ENCODE measurements around the gene ARHGAP5.

Gene ARHGAP5

GRCh38 chr14:32087907-32088306 is 10.8 kb downstream of the ARHGAP5 start:
- ATAC-seq, result no peak
- TF ChIP-seq ZNF8 (CRISPR knock-in tag; IDR thresholded peaks at IDR 0.05), result no peak
- TF ChIP-seq CSDC2 (CRISPR knock-in tag; IDR thresholded peaks at IDR 0.05), result no peak
- no peak for TF ChIP-seq ESRRG (CRISPR knock-in tag; IDR thresholded peaks at IDR 0.05)
- TF ChIP-seq ZNF70 (CRISPR knock-in tag; IDR thresholded peaks at IDR 0.05), result no peak
- no peak for TF ChIP-seq RARB (CRISPR knock-in tag; IDR thresholded peaks at IDR 0.05)
- no peak for TF ChIP-seq GLIS3 (CRISPR knock-in tag; IDR thresholded peaks at IDR 0.05)
- TF ChIP-seq ISL1 (CRISPR knock-in tag; IDR thresholded peaks at IDR 0.05), result no peak
- TF ChIP-seq POU6F1 (CRISPR knock-in tag; IDR thresholded peaks at IDR 0.05; ENCODE audit: borderline replicate concordance, low read depth), result no peak
- no peak for TF ChIP-seq PPARA (CRISPR knock-in tag; IDR thresholded peaks at IDR 0.05; ENCODE audit: borderline replicate concordance)
- no peak for TF ChIP-seq TCF4 (CRISPR knock-in tag; IDR thresholded peaks at IDR 0.05; ENCODE audit: borderline replicate concordance)
- TF ChIP-seq TSHZ2 (CRISPR knock-in tag; IDR thresholded peaks at IDR 0.05), result no peak
- no peak for TF ChIP-seq ZFP3 (CRISPR knock-in tag; IDR thresholded peaks at IDR 0.05)
- no peak for TF ChIP-seq OSR1 (CRISPR knock-in tag; IDR thresholded peaks at IDR 0.05)
- no peak for TF ChIP-seq ZNF565 (CRISPR knock-in tag; conservative IDR thresholded peaks at IDR 0.05; ENCODE audit: low read depth)

GRCh38 chr14:32090686-32091085 is 13.6 kb downstream of the ARHGAP5 start:
- no peak for ATAC-seq
- TF ChIP-seq BACH2 (CRISPR knock-in tag; IDR thresholded peaks at IDR 0.05; ENCODE audit: borderline replicate concordance) (no peak), ZC3H10 (CRISPR knock-in tag; IDR thresholded peaks at IDR 0.05) (no peak), POU6F1 (CRISPR knock-in tag; IDR thresholded peaks at IDR 0.05; ENCODE audit: borderline replicate concordance, low read depth) (no peak), ZNF8 (CRISPR knock-in tag; IDR thresholded peaks at IDR 0.05) (no peak), ESRRG (CRISPR knock-in tag; IDR thresholded peaks at IDR 0.05) (no peak), SNAI2 (CRISPR knock-in tag; IDR thresholded peaks at IDR 0.05) (no peak), ZFP30 (CRISPR knock-in tag; IDR thresholded peaks at IDR 0.05) (no peak), CSRNP3 (CRISPR knock-in tag; IDR thresholded peaks at IDR 0.05) (no peak), TOX (CRISPR knock-in tag; IDR thresholded peaks at IDR 0.05; ENCODE audit: borderline replicate concordance) (no peak), ZFP3 (CRISPR knock-in tag; IDR thresholded peaks at IDR 0.05) (no peak), ZNF70 (CRISPR knock-in tag; IDR thresholded peaks at IDR 0.05) (no peak), ARNTL (CRISPR knock-in tag; IDR thresholded peaks at IDR 0.05; ENCODE audit: borderline replicate concordance, low read depth) (no peak), ZNF565 (CRISPR knock-in tag; conservative IDR thresholded peaks at IDR 0.05; ENCODE audit: low read depth) (no peak), TCF4 (CRISPR knock-in tag; IDR thresholded peaks at IDR 0.05; ENCODE audit: borderline replicate concordance) (no peak), TSHZ2 (CRISPR knock-in tag; IDR thresholded peaks at IDR 0.05) (no peak), GLIS3 (CRISPR knock-in tag; IDR thresholded peaks at IDR 0.05) (no peak), CREB5 (CRISPR knock-in tag; IDR thresholded peaks at IDR 0.05; ENCODE audit: low read depth) (no peak), ISL1 (CRISPR knock-in tag; IDR thresholded peaks at IDR 0.05) (no peak)

Data from SK-N-SH treated with all-trans-retinoic acid at 6 μM for 48 hours (cell line).